Activated CD4-positive, alpha-beta T cell treated with anti-CD3 and anti-CD28 coated beads, Interleukin-2, amount 50 U/mL, for 48 hours (primary cell): ENCODE measurements around the gene PFDN6.

Source experiments
- DNase-seq, 2 experiments: peaks; one replicate each; pipeline ENCODE4 v3.0.0-alpha.2; 2020

PFDN6 gene

GRCh38 chr6:33295621-33296369 lies 6.4 kb downstream of the PFDN6 start:
- no peak for DNase-seq

- DNase-seq = no peak
Measured at GRCh38 chr6:33296797-33297405, 7.5 kb downstream of the PFDN6 start.

GRCh38 chr6:33297406-33297955 lies 8.1 kb downstream of the PFDN6 start:
- DNase-seq = no peak

GRCh38 chr6:33297956-33298772 lies 8.8 kb downstream of the PFDN6 start:
- DNase-seq = peak; percentile 65 to 77

- peak; percentile 60 to 66 for DNase-seq
Measured at GRCh38 chr6:33298773-33299236, 9.4 kb downstream of the PFDN6 start, which contains the start of gene RGL2. RGL2 (minus strand) TSS chr6:33298942; CDS start chr6:33298610, 332 bp downstream.

GRCh38 chr6:33299237-33299944 lies 10.0 kb downstream of the PFDN6 start:
- peak; percentile 94 to 96 for DNase-seq

- DNase-seq = no peak
Measured at GRCh38 chr6:33301877-33302276, 12.5 kb downstream of the PFDN6 start.

- no peak for DNase-seq
Measured at GRCh38 chr6:33304216-33304615, 14.8 kb downstream of the PFDN6 start.

- no peak for DNase-seq
Measured at GRCh38 chr6:33305052-33305451, 15.7 kb downstream of the PFDN6 start.

- no peak for DNase-seq
Measured at GRCh38 chr6:33306356-33306755, 17.0 kb downstream of the PFDN6 start.

- peak; percentile 80 to 85 for DNase-seq
Measured at GRCh38 chr6:33312361-33313104, 23.1 kb downstream of the PFDN6 start.

GRCh38 chr6:33313105-33313708 lies 23.8 kb downstream of the PFDN6 start:
- peak; percentile 49 to 61 for DNase-seq

GRCh38 chr6:33313709-33314514 lies 24.5 kb downstream of the PFDN6 start, which contains the start of gene TAPBP:
TAPBP (minus strand) TSS chr6:33314078; CDS start chr6:33314041, 37 bp downstream.
- DNase-seq = peak; percentile 86 to 88

GRCh38 chr6:33314515-33314942 lies 25.1 kb downstream of the PFDN6 start:
- DNase-seq = peak; percentile 58 to 73

- DNase-seq = peak; percentile 28 to 31
Measured at GRCh38 chr6:33314943-33315792, 25.8 kb downstream of the PFDN6 start.

GRCh38 chr6:33315793-33316602 lies 26.6 kb downstream of the PFDN6 start:
- no peak for DNase-seq

GRCh38 chr6:33316603-33317418 lies 27.4 kb downstream of the PFDN6 start:
- DNase-seq = no peak

GRCh38 chr6:33317419-33317668 lies 27.9 kb downstream of the PFDN6 start:
- DNase-seq = no peak
